NCI-H2196 (cell line): ENCODE data around the gene PRSS12.
"Not testable (repeated sequence)": the region's sequence is repeated elsewhere in the genome, so short reads cannot be mapped to it uniquely, and the experiment has no call there.

ENCODE experiments used
- DNase-seq: peaks from one replicate; lab custom pipeline; 2025; ENCODE audit not compliant: unreplicated experiment; lab: John Stamatoyannopoulos, UW

The PRSS12 gene

DNA sequence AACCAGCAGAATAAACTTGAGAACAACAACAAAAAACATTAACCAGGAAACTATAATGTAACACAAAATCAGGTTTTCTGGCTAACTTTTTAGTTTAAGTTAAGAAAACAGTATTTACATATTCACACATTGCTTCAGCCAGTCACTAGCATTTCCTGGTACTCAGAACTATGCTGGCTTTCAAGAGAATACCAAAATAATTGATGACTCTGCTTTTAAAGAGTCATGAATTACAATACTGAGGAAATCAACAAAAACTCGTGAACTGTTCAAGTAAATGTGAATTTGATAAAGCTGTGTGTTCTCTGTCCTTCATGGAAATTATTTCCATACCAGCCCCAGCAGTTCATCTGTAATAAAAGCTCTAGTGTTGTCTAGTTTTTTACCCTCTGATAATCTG, 27.4 kb downstream of the PRSS12 start:
- no peak for DNase-seq

DNA sequence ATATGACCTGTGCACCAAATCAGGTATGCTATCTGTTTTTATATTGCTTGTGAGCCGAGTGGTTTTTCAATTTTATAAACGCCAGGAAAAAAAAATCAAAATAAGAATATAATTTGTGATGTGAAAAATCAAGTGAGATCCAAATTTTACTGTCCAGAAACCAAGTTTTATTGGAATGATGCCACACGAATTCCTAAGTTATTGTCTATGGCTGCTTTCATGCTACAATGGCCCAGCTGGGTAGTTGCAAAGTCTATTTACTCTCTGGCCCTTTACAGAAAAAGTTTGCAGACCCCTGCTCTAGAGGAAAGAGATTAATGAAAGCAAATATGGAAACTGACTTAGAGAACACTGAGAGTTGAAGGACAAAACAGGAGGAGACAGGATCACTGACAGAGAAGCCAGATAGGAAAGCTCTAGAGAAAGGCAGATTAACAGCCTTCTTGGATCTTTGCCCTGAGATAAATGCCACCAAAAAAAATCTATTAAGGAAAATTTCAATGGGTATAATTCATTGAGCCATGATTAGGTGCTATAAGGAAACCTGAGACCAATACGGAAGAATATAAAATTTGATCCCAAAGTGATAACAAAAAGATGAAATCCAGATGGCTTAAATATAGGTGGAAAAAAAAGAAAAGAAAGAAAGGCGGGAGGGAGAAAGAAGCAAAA, 29.8 kb downstream of the PRSS12 start:
- DNase-seq, result no peak

GRCh38 chr4:118318931-118319330, 33.9 kb downstream of the PRSS12 start:
- DNase-seq, result no peak

- no peak for DNase-seq
Measured at GRCh38 chr4:118317691-118318090, 35.1 kb downstream of the PRSS12 start.

DNA sequence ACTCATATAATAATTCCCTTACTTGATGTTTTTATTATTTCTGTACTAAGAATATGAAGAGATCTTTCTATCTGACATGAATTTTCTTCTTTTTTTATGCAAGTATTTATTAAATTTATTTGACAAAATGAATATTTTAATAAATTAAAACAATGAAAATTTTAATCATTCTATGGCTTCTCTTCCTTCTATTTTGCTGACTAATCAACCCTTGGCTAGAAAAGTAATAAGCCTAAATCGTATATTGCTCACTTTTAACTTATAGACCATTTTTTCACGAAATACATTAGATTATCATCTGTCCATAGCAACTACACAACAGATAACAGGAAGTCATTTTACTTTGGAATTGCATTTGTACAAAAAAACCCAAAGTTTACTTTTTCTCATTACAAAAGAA, 38.6 kb downstream of the PRSS12 start:
- DNase-seq, result no peak

DNA sequence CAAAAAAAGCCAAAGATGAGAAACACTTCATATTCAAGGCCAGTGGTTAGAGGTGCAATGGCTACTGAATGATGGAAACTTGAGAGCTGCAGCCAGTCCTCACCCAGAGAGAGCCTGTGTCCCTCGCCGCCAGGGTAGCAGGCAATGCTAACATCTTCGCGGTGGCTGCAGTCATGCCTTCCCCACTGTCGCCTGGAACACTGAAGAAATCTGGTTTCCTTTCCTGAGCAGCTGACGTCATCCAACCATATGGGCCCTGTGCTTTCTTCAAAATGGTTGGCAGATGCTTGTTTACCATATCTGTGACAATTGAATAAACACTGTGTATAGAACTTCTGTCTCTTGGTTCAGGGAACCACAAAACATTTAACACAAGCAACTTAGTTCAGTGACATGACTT, 39.7 kb downstream of the PRSS12 start:
- DNase-seq, result no peak

- DNase-seq, result no peak
Measured at GRCh38 chr4:118308306-118309030, 44.3 kb downstream of the PRSS12 start.

- no peak for DNase-seq
Measured at GRCh38 chr4:118307643-118308042, 45.2 kb downstream of the PRSS12 start.

DNA sequence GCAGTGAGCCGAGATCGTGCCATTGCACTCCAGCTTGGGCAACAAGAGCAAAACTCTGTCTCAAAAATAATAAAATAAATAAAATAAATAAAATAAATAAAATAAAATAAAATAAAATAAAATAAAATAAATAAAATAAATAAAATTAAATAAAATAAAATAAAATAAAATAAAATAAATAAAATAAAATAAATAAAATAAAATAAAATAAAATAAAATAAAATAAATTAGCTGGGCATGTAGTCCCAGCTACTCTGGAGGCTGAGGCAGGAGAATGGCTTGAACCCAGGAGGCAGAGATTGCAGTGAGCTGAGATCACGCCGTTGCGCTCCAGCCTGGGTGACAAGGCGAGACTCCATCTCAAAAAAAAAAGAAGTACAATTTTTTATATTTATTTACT, 53.2 kb downstream of the PRSS12 start:
- DNase-seq, result not testable (repeated sequence)

DNA sequence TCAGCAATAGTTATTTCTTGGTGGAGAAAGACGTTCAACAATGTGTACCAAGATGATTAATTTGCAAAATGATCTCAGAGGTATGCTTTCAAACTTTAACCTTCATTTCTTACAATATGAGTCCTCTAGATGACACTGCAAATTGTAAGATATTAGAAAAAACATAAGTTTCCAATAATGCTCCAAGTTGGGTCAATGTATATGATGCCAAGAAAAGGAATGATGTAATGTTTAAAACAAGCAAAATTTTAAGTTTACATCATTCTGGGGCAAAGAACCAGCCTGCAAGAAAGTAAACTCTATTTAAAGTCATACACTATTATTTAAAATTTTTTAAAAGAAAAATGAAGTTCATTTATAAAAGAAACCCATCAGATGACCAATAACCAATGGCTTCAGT, 56.1 kb downstream of the PRSS12 start:
- DNase-seq, result no peak

- DNase-seq, result no peak
Measured at GRCh38 chr4:118290951-118291350, 61.9 kb downstream of the PRSS12 start.

- DNase-seq, result no peak
Measured at GRCh38 chr4:118289794-118290193, 63.0 kb downstream of the PRSS12 start.

DNA sequence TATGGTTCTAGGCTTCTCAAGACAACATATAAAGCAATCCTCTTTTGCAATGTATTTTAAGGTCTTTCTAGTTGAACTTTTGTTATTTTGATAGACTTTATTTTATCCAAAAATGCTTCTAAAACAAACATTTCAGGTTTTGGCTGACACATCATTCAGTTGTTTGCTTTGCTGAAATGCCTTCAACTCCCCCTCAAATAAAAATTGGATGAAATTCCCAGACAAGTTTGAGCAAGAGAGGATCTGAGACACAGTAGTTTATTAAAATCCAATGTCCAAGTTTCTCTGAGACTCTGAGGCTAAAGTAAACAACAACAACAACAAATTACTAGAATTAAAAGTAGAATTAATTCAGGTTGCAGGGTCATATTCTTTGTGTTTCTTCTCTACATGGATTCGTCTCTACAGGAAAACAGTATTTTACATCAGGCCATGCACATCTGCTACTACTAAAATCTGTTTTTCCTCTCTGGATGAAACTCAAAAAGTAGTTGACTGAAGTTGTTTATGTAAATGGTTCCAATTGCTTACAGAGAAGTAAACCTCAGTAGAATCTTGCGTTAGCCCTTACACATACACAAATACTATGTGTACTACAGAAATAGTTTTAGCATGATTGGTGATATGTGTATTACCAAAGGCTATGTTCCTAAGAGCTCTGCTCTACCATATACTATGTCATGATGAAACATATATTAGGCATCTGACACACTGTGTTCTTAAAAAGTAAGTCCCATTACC, 64.9 kb downstream of the PRSS12 start:
- DNase-seq, result no peak

DNA sequence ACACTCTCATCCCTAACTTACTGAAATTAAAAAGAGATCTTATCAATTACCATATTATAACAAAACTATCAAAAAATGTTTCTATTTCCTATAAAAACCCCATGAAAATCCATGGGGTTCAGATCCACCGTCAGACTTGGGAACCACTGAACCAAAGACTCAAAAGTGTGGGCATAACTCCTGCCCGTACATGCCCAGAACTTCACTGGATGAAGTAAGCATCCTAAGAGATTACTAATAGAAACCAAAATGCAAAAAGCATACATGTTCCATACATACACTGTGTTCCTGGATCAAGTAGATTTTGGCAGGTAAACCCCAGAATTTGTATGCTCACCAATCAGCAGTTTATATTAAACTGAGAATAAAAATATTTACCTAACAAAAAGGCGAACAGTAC, 66.1 kb downstream of the PRSS12 start:
- DNase-seq, result no peak

- DNase-seq, result no peak
Measured at GRCh38 chr4:118285931-118286330, 66.9 kb downstream of the PRSS12 start.

GRCh38 chr4:118284169-118284568, 68.6 kb downstream of the PRSS12 start:
- no peak for DNase-seq

DNA sequence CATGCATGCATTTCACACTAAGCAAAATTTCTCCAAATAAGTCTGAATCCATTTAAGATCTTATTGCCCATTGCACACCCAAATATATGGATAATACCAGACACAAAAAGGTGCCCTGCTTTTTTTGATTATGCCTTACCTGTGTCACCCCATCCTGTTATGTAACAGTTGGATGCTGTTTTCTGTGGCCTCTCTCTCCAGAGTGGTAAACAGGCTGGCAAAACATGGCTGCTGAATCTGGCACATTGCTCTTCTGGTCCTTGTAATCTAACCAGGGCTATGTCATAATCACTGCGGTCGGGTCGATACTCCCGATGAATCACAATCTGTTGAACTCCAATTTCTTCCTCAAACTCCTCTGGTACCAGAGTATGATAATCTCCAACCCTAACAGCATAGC, 70.1 kb downstream of the PRSS12 start:
- no peak for DNase-seq

- DNase-seq, result no peak
Measured at GRCh38 chr4:118281611-118282442, 71.0 kb downstream of the PRSS12 start.

GRCh38 chr4:118280501-118281218, 72.1 kb downstream of the PRSS12 start:
- peak; percentile 29 for DNase-seq

GRCh38 chr4:118279920-118280432, 72.8 kb downstream of the PRSS12 start:
- no peak for DNase-seq
